GM19467 (cell line): ENCODE results near the gene PTPRC.
A peak's percentile ranks its signal among the peaks of the same experiment; 100 is the strongest.

Source experiments
- ATAC-seq: cut with Tn5 transposase; IDR thresholded peaks from one replicate; pipeline ENCODE4 v1.9.1; 2021; ENCODE audit warnings: mild to moderate bottlenecking, moderate library complexity; ENCODE audit not compliant: unreplicated experiment

Gene PTPRC

GRCh38 chr1:198643808-198644207 lies 5.0 kb downstream of the PTPRC start:
- no peak for ATAC-seq

- ATAC-seq: no peak
These were observed 8.2 kb downstream of the PTPRC start for GRCh38 chr1:198647055-198647454.

GRCh38 chr1:198648592-198648991 lies 9.8 kb downstream of the PTPRC start:
- no peak for ATAC-seq

- ATAC-seq: no peak
These were observed 10.6 kb downstream of the PTPRC start for GRCh38 chr1:198649232-198649967.

- ATAC-seq: no peak
These were observed 11.1 kb downstream of the PTPRC start for GRCh38 chr1:198649968-198650338.

- ATAC-seq: no peak
These were observed 11.7 kb downstream of the PTPRC start for GRCh38 chr1:198650506-198650905.

- no peak for ATAC-seq
These were observed 13.0 kb downstream of the PTPRC start for GRCh38 chr1:198651650-198652400.

GRCh38 chr1:198653808-198654413 lies 15.1 kb downstream of the PTPRC start:
- ATAC-seq: no peak

- no peak for ATAC-seq
These were observed 16.8 kb downstream of the PTPRC start for GRCh38 chr1:198655459-198656121.

- no peak for ATAC-seq
These were observed 17.7 kb downstream of the PTPRC start for GRCh38 chr1:198656500-198656932.

GRCh38 chr1:198657550-198658064 lies 18.8 kb downstream of the PTPRC start:
- no peak for ATAC-seq

- no peak for ATAC-seq
These were observed 21.8 kb downstream of the PTPRC start for GRCh38 chr1:198660341-198661261.

- no peak for ATAC-seq
These were observed 24.0 kb downstream of the PTPRC start for GRCh38 chr1:198662821-198663220.

GRCh38 chr1:198664068-198664788 lies 25.4 kb downstream of the PTPRC start:
- no peak for ATAC-seq

- no peak for ATAC-seq
These were observed 28.3 kb downstream of the PTPRC start for GRCh38 chr1:198667186-198667585.

- no peak for ATAC-seq
These were observed 29.0 kb downstream of the PTPRC start for GRCh38 chr1:198667807-198668206.

- peak; percentile 76 for ATAC-seq
These were observed 30.3 kb downstream of the PTPRC start for GRCh38 chr1:198669023-198669698.

- ATAC-seq: no peak
These were observed 30.9 kb downstream of the PTPRC start for GRCh38 chr1:198669771-198670170.

GRCh38 chr1:198671136-198671535 lies 32.3 kb downstream of the PTPRC start:
- ATAC-seq: peak; percentile 55
